Measurements from ENCODE around the gene C3orf70. TPM values are rescaled to one million over a fixed set of nuclear protein-coding genes. Genes with fewer than 3 reads are reported as not detected.
"Not testable (repeated sequence)": the region's sequence is repeated elsewhere in the genome, so short reads cannot be mapped to it uniquely, and the experiment has no call there.

Gene C3orf70
- total RNA-seq, 2 experiments from 2014 or later = not detected

DNA sequence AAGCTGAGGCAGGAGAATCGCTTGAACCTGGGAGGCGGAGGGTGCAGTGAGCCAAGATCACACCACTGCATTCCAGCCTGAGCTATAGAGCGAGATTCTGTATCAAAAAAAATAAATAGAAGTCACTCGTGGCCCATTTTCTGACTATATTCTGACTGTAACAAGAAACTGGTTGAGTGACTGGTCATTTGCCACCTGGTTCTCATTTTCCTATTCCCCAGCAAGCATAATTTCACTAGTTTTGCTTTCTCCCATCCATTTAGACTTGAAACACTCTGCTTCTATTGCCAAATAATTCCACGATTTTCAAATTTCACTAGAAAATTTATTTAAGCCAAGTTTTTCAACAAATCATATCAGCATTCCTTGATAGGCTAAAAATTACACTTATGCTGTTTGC is 40.7 kb downstream of the C3orf70 start:
- no peak for TF ChIP-seq EZH2phosphoT487 (IDR thresholded peaks at IDR 0.05; ENCODE audit: borderline replicate concordance, low read depth, low read length)
- TF ChIP-seq CTCF (conservative IDR thresholded peaks at IDR 0.05; ENCODE audit: low read length) = no peak
- CTCF ChIA-PET (ENCODE audit: unreplicated experiment) = no interaction called here

DNA sequence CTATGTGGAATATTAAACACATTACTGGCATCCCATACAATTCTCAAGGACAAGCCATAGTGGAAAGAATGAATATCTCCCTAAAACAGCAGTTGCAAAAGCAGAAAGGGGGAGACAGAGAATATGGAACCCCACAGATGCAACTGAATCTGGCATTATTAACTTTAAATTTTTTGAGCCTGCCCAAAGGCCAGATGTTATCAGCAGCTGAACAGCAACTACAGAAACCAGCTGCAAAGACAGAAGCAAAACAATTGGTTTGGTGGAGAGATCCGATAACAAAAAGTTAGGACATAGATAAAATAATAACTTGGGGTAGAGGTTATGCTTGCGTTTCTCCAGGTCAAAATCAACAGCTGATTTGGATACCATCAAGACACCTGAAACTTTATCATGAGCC is 43.8 kb downstream of the C3orf70 start:
- H3K36me3 ChIP-seq (ENCODE audit: insufficient read depth, low read length); H2AFZ ChIP-seq (ENCODE audit: low read length); H3K4me2 ChIP-seq (ENCODE audit: low read length); POLR2A ChIA-PET; H3K9me2 ChIP-seq (ENCODE audit: insufficient read depth, low read length); H3K4me3 ChIP-seq (ENCODE audit: low read depth, low read length, poor library complexity, severe bottlenecking); CTCF ChIA-PET (ENCODE audit: unreplicated experiment); BruUV-seq (replicated peaks); H3K79me2 ChIP-seq (ENCODE audit: insufficient read depth, low read depth, low read length); H3K9me3 ChIP-seq (ENCODE audit: low read length); DNase-seq (ENCODE audit: low spot score); H4K20me1 ChIP-seq (ENCODE audit: insufficient read depth, low read length); H3K4me1 ChIP-seq (ENCODE audit: insufficient read depth, low read length, poor library complexity, severe bottlenecking); H3K27ac ChIP-seq (ENCODE audit: low read depth, low read length, poor library complexity, severe bottlenecking); intact Hi-C loops (cut with micrococcal nuclease; ENCODE audit: unreplicated experiment): not testable (repeated sequence)

More for the DNA sequence above, 40.7 kb downstream of the C3orf70 start:
- Histone ChIP-seq H3K27ac (ENCODE audit: low read depth, low read length, poor library complexity, severe bottlenecking) (no peak overlapping the region), H3K36me3 (ENCODE audit: insufficient read depth, low read length) (no peaks in the 10 kb centered on the region), H2AFZ (ENCODE audit: low read length) (no peak overlapping the region), H3K79me2 (ENCODE audit: insufficient read depth, low read depth, low read length) (no peaks in the 10 kb centered on the region), H3K4me1 (ENCODE audit: insufficient read depth, low read length, poor library complexity, severe bottlenecking) (no peaks in the 10 kb centered on the region), H3K9me3 (ENCODE audit: low read length) (no peaks in the 10 kb centered on the region), H3K4me3 (ENCODE audit: low read depth, low read length, poor library complexity, severe bottlenecking) (no peak overlapping the region), H3K4me2 (ENCODE audit: low read length) (no peak overlapping the region), H3K9me2 (ENCODE audit: insufficient read depth, low read length) (no peaks in the 10 kb centered on the region), H4K20me1 (ENCODE audit: insufficient read depth, low read length) (no peaks in the 10 kb centered on the region)
- POLR2A ChIA-PET = no interaction called here
- intact Hi-C loops (cut with micrococcal nuclease; ENCODE audit: unreplicated experiment) = no loop called here
- BruUV-seq (replicated peaks) = no TSS peak
- no peak for DNase-seq (ENCODE audit: low spot score)

DNA sequence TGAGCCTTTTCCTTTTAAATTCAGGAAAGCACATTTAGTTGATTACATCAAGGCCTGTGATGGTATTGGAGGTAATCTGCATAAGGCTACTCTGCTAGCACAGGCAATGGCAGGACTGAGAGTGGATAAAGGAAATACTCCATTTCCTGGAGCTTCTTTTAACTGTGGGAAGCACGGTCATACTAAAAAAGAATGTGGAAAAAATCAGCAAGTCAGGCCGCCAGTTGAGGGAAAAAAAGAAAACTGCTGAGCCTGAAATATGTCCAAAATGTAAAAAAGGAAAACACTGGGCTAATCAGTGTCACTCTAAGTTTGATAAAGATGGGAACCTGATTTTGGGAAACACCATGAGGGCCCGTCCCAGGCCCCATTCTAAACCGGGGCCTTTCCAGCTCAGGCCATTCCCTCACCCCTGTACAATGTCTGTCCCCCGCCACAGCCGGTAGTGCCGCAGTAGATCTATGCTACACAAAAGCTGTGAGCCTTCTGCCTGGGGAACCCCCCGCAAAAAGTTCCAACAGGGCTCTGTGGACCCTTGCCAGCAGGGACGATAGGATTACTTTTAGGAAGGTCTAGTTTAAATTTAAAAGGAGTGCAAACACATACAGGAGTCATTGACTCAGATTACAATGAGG is 46.5 kb downstream of the C3orf70 start:
- H3K9me3 ChIP-seq (ENCODE audit: low read length); H3K36me3 ChIP-seq (ENCODE audit: insufficient read depth, low read length); H2AFZ ChIP-seq (ENCODE audit: low read length); H4K20me1 ChIP-seq (ENCODE audit: insufficient read depth, low read length); H3K9me2 ChIP-seq (ENCODE audit: insufficient read depth, low read length); H3K4me1 ChIP-seq (ENCODE audit: insufficient read depth, low read length, poor library complexity, severe bottlenecking); H3K4me3 ChIP-seq (ENCODE audit: low read depth, low read length, poor library complexity, severe bottlenecking); CTCF ChIA-PET (ENCODE audit: unreplicated experiment); DNase-seq (ENCODE audit: low spot score); intact Hi-C loops (cut with micrococcal nuclease; ENCODE audit: unreplicated experiment); H3K27ac ChIP-seq (ENCODE audit: low read depth, low read length, poor library complexity, severe bottlenecking); H3K79me2 ChIP-seq (ENCODE audit: insufficient read depth, low read depth, low read length); BruUV-seq (replicated peaks); H3K4me2 ChIP-seq (ENCODE audit: low read length): not testable (repeated sequence)
- POLR2A ChIA-PET = interaction anchor here (0.6 kb wide), 1 partner anchor 13 kb away, joined by 5 read pairs; no protein-coding TSS in a partner anchor
